Lung (tissue), 12 donors: ENCODE data around the gene GPR32. TPM values are rescaled to one million over a fixed set of nuclear protein-coding genes. Genes with fewer than 3 reads are reported as not detected.

Source experiments
- ATAC-seq: fragments of 200-7000 bp; cut with Tn5 transposase; one replicate; pipeline ENCODE4 v1.9.1; 2020; ENCODE audit warnings: moderate number of reproducible peaks; ENCODE audit not compliant: insufficient read depth, low FRiP score
- DNase-seq, 3 donors: peaks; one replicate each; pipeline ENCODE4 v3.0.0-alpha.2; 2013 to 2017
- H3K27ac ChIP-seq, 2 donors: one replicate each; pipeline ENCODE4 v1.5.1; 2013; ENCODE audit warnings: mild to moderate bottlenecking in 2 of 2, moderate library complexity in 2 of 2, control low read depth in 1 of 2, inconsistent platforms in 1 of 2, low read depth in 1 of 2, low read length in 1 of 2
- H3K27me3 ChIP-seq, 3 donors: one replicate each; pipeline ENCODE4 v1.5.1; 2013; ENCODE audit warnings: low read length in 2 of 3; ENCODE audit not compliant: control insufficient read depth in 3 of 3, insufficient read depth in 3 of 3
- H3K36me3 ChIP-seq, 4 donors: one replicate each; pipeline ENCODE4 v1.5.1; 2013; ENCODE audit warnings: low read length in 4 of 4, mild to moderate bottlenecking in 1 of 4, moderate library complexity in 1 of 4; ENCODE audit not compliant: control insufficient read depth in 4 of 4, insufficient read depth in 4 of 4
- H3K4me1 ChIP-seq, 5 donors: one replicate each; pipeline ENCODE4 v1.5.1; 2013; ENCODE audit warnings: low read length in 5 of 5, mild to moderate bottlenecking in 2 of 5, moderate library complexity in 1 of 5; ENCODE audit not compliant: control insufficient read depth in 5 of 5, insufficient read depth in 5 of 5
- H3K4me3 ChIP-seq: one replicate; pipeline ENCODE4 v1.5.1; 2013; ENCODE audit warnings: mild to moderate bottlenecking, control low read depth, moderate library complexity
- H3K9ac ChIP-seq, 2 donors: one replicate each; pipeline ENCODE4 v1.5.1; 2013; ENCODE audit warnings: low read length in 2 of 2, control low read depth in 1 of 2; ENCODE audit not compliant: insufficient read depth in 1 of 2
- H3K9me3 ChIP-seq, 4 donors: one replicate each; pipeline ENCODE4 v1.5.1; 2013; ENCODE audit warnings: low read length in 3 of 4, mild to moderate bottlenecking in 1 of 4, moderate library complexity in 1 of 4; ENCODE audit not compliant: control insufficient read depth in 4 of 4, insufficient read depth in 3 of 4
- CTCF ChIP-seq: IDR thresholded peaks from 2 replicates; pipeline ENCODE4 v1.5.1; 2012; ENCODE audit warnings: mild to moderate bottlenecking; ENCODE audit errors: control extremely low read depth, extremely low read depth
- WGBS, 2 donors: extraction: QIAGEN DNeasy Blood & Tissue Kit; methylation state at CpG; one replicate each; pipeline ENCODE4 v1.1.7; 2013; 5-methylcytosine and 5-hydroxymethylcytosine counted together
- polyA plus RNA-seq, 2 donors: library from polyadenylated mRNA; stranded (reverse); fragments of 200-250 nt; gene quantifications; one replicate each; pipeline ENCODE4 v1.2.1, GENCODE V29; 2013
- total RNA-seq, 2 donors: library from RNA; depleted of rRNA in 1 of 2; stranded (reverse); fragments of >200 nt in 1 of 2; gene quantifications; one replicate each; pipeline ENCODE4 v1.2.1, GENCODE V29; 2014 to 2021
- donor health status: control.
- donor health status: control.
- donor health status: Bipolar disorder and iron deficiency.
- donor health status: healthy.
- donor health status: DM: yes; HTN: yes; CAD: no.

The GPR32 gene
- total and polyA plus RNA-seq, 4 donors, result not detected

- WGBS, 2 donors, result 87 to 89% methylated on average over 9 of the region's 9 CpGs
- Histone ChIP-seq H3K9me3 (no peaks in the 10 kb centered on the region), H3K27me3 (no peaks in the 10 kb centered on the region), H3K4me3 (no peak overlapping the region), H3K9ac (no peak overlapping the region), H3K36me3 (peaks cover 4 to 32% (median 16%) of the 10 kb centered on the region in 4 donors), H3K27ac (no peak overlapping the region), H3K4me1 (no peaks in the 10 kb centered on the region)
- no peak for DNase-seq
- ATAC-seq, result no peak
- no peak for TF ChIP-seq CTCF
These were observed 25.9 kb downstream of the GPR32 start for GRCh38 chr19:50796128-50796633.

GRCh38 chr19:50796634-50797428 is 26.6 kb downstream of the GPR32 start:
- ATAC-seq, result no peak
- Histone ChIP-seq H3K9me3 (no peaks in the 10 kb centered on the region), H3K9ac (no peak overlapping the region), H3K4me1 (no peaks in the 10 kb centered on the region), H3K36me3 (peaks cover 4 to 34% (median 16%) of the 10 kb centered on the region in 4 donors), H3K27me3 (no peaks in the 10 kb centered on the region), H3K27ac (no peak overlapping the region), H3K4me3 (no peak overlapping the region)
- DNase-seq, result no peak
- no peak for TF ChIP-seq CTCF
- WGBS, 2 donors, result 86 to 92% methylated on average over 8 of the region's 8 CpGs

GRCh38 chr19:50797429-50797780 is 27.1 kb downstream of the GPR32 start:
- WGBS, 2 donors, result 92 to 93% methylated on average over 7 of the region's 7 CpGs
- H3K36me3 ChIP-seq, result peaks cover 4 to 33% (median 18%) of the 10 kb centered on the region in 4 donors

More at GRCh38 chr19:50797429-50797780, 27.1 kb downstream of the GPR32 start:
- Histone ChIP-seq H3K9ac (no peak overlapping the region), H3K4me1 (peaks cover 0 to 4% (median 0%) of the 10 kb centered on the region in 5 donors), H3K9me3 (no peaks in the 10 kb centered on the region), H3K4me3 (no peak overlapping the region), H3K27ac (no peak overlapping the region), H3K27me3 (no peaks in the 10 kb centered on the region)
- ATAC-seq, result no peak
- no peak for TF ChIP-seq CTCF
- DNase-seq, result no peak
